CD4-positive, alpha-beta T cell treated with Interleukin-4 for 4 hours (primary cell): ENCODE results near the gene C1QTNF8.

ENCODE experiments used
- DNase-seq: peaks from one replicate; pipeline ENCODE4 v3.0.0-alpha.2; 2020

The C1QTNF8 gene

DNA sequence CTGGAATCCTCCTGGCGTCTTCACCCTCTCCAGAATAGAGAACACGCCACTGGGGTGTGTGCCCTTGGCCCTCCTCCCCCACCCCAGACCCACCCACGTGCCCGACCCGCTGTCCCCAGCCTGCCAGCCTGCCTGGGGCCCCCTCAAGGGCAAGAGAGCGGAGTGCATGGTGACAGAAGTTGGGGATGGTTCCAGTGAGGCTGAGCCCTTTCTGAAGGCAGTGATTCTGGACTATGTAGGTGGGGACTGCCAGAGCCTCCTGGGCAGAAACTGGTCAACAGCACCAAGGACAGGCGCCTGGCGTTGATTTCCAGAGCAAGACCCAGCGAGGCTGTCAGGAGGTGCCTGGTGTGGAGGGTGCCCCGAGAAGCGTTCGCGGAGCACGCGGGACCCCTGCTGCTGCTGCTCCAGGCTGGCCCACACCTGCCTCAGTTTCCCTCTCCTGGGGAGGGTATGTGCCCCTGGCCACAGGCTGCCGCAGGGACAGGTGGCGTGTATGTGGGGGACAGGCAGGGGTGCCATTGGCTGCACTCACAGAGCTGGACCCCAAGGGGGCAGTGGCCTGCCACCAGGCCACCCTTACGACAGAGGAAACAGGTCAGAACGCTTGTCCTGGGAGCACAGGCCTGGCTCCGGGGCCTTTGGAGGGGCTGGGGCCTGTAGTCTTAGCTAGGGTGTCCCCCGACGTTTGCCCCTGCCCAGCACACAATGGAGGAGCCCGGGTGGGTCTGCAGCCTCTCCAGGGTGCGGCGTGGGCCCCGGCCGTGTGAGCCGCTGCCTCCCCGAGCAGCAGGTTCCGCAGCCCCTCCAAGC, 22.3 kb downstream of the C1QTNF8 start:
- DNase-seq, result no peak

DNA sequence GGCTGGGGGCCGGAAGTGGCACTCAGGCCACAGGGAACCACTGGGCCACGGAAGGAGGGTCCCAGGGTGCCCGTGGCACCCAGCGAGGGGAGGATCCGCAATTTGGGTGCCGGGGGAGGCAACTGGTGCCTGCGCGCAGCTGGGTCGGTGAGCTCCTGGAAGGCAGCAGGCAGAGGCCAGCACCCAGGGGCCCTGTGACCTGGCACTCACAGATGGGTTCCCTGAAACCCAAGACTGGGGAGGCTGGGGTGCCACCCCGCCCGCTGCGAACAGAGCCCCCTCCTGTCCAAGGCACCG, 22.8 kb downstream of the C1QTNF8 start:
- DNase-seq, result no peak

DNA sequence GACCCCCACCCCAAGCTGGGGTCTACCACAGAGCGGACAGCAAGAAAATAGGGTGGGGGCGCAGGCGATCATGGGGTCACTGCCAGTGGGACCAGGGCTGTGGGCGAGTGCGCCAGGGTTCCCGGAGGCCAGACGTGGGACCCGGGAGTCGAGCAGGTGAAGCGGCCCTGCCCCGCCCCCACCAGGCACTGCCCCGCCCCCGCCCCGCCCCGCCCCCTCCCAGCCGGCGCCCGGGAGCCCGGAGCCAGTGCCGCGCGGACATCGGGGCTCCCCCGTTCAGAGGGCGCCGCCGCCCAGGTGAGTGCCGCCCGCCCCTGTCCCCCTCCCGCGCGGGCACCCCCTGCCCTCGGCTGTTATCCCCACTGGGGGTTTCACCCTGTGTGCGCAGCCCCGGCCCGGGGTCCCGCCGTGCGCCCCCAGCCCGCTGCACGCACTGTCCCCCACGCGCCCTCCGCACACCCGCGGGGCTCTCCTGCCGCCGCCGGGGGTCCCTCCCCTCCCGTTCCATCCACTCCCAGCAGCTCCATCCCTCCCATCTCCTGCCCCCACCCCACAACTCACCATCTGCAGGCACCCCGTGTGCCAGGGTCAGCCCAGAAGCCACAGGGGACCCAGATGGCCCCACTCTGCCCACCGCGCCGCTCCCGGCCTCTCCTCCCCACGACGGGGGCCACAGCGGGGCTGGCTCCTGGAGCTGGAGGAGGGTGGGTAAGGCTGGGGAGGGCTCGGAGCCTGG, 23.4 kb downstream of the C1QTNF8 start, which contains the start of gene SSTR5:
Gene SSTR5 (plus strand): TSS at position 222 of the 736 bp plus-strand sequence. CDS start 6,122 bp downstream, outside the sequence.
- DNase-seq, result no peak

DNA sequence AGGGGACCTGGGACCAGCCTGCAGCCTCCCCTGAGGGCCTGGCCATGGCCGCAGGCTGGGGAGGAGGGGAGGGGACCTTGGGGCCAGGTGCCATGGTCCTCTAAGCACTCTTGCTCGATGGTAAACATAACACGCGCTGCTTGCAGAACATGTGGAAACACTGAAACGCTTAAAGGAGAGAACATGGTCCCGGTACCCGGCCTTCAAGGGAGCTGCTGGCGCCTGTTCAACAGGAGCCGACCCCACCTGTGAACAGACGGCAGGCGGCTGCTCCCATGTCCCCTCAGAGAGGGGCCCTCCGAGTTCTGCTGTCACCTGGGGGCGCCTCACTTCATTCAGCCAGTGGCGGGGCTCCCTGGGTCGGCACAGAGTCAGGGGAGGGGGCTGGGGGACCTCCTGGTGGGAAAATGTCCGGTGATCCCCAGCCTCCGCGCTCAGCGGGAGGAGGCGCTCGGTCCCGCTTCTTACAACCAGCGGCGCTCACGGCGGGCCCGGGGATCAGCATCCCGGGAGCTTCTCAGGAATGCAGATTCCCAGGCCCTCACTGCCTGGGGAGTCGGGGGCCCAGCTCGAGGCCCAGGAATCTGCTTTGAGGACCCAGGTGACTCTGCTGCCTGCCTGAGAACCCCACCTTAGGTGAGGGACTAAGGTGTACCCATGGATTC, 24.4 kb downstream of the C1QTNF8 start:
- no peak for DNase-seq

DNA sequence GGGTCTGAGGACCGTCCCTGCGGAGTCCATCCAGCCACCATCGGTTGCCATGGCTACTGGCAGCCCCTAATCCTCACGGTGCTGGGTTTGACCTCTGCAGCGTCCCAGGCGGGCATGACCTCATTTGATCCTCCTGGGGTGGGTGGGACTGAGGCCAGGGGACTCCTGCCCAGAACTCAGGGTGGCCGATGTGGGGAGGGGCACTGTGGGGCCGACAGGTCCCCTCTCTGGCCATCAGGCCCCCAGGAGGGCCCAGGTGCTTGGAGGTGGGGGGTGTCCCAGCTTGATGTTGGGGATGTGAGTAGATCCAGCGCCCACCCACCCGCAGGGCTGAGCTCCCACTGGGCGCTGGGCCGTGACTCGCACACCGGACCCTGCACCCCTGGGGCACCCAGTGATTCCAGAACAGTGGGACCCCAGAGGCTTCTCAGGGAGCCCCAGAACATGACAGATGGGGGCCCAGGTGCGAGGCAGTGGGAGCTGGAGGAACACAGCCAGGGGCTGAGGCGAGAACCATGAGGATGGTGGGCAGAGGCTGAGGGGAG, 25.1 kb downstream of the C1QTNF8 start:
- DNase-seq, result no peak

DNA sequence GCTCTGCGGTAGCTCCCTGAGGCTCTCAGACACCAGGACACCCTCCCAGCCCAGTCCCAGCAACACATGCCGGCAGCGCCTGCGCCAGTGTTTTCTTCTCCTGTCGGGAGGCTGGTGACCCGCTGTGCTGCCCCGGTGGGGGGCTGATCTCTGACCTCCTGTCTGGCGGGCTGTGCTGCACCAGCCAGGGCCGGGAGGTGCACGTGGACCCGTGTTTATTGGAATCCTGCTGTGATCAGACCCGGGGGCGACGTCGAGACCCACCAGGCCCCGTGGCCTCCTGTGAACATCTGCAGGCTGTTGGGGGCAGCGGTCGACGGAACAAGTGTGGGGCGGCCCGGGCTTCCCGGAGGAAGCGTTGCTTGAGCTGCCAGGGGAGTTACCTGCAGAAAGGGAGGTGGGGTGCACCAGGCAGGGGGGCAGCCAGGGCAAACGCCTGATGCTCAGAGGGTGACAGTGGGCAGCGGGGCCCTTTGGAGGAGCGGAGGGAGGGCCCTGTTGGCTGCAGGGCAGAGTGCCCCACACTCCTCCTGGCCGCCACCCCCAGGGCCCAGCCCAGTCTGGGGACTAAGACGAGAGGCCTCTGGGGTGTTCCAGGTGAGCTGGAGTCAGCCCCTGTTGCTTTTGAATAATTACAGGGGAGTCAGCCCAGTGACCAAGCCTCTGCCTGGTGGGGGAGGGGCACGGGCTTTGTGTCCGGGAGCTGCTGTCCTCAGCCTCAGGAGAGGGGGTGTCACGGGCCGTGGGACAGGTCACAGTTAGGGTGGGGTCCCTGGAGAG, 25.8 kb downstream of the C1QTNF8 start:
- no peak for DNase-seq

DNA sequence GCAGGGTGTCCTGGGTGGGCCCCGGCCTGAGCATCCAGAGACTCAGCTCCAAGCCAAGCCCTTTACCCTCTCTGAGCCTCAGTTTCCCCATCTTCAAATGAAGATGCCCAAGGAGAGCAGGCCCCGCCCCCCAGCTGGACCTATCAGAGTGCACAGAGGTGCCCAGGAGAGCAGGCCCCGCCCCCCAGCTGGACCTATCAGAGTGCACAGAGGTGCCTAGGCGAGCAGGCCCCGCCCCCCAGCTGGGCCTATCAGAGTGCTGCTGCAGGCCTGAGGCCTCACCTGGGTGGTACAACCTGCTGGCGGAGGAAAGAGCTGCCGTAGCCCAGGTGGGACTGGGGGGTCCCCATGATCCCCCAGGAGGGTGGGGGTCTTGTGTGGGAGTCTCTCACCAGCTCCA, 26.9 kb downstream of the C1QTNF8 start:
- DNase-seq, result no peak

DNA sequence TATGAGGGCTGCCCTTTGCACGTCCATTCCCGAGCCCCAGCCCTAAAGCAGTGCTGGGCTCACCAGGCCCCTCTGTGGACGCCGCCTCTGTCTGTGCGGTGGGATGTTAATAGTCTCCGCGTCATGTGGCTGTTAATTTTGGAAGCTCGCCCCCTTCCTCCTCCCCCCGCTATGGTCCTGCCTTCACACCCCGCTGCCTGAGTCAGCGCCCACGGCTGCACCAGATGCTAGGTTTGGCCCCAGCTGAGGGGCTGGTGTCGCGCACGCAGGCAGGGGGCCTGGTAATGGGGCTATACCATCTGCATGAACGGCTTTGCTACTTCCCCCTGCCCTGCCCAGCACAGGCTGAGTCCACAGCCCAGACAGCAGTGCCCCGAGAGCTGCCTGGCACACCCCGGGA, 27.6 kb downstream of the C1QTNF8 start:
- no peak for DNase-seq

DNA sequence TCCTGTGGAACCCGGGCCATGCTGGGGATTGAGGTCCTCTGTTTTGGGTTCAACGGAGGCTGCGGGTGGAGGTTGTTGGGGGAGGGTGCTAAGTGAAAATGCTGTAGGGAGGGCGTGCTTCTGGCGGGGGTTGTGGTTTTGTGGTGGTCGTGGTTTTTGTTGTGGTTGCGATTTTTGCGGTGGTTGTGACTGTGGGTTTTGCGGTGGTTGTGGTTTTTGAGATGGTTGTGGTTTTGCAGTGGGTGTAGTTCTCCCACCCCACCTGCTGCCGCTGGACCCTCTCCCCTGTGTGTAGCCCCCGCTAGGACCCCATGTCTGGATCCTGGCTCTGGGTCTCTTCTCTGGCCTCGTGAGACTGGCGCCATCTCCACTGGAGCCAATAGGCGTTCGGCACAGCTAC, 28.4 kb downstream of the C1QTNF8 start:
- DNase-seq, result no peak

DNA sequence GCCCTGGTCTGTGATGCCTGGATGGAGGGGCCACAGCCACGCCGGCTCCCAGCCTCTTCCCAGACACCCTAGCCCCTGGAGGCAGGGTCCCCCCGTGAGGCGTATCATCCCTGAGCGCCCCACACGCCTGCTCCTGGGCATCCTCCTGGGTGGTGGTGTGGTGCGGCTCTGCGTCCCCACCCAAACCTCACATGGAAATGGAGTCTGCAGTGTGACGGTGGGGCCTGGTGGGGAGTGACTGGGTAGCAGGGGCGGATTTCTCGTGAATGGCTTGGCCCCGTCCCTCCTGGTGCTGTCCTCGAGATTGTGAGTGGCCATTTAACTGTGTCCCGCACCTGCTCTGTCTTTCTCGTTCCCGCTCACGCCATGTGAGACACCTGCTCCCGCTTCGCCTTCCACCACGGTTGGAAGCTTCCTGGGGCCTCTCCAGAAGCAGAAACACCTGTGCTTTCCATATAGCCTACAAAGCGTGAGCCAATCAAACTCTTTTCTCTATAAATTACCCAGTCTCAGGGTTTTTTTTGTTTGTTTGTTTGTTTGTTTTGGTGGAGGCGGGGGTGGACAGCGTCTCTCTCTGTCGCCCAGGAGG, 29.4 kb downstream of the C1QTNF8 start:
- DNase-seq, result no peak

DNA sequence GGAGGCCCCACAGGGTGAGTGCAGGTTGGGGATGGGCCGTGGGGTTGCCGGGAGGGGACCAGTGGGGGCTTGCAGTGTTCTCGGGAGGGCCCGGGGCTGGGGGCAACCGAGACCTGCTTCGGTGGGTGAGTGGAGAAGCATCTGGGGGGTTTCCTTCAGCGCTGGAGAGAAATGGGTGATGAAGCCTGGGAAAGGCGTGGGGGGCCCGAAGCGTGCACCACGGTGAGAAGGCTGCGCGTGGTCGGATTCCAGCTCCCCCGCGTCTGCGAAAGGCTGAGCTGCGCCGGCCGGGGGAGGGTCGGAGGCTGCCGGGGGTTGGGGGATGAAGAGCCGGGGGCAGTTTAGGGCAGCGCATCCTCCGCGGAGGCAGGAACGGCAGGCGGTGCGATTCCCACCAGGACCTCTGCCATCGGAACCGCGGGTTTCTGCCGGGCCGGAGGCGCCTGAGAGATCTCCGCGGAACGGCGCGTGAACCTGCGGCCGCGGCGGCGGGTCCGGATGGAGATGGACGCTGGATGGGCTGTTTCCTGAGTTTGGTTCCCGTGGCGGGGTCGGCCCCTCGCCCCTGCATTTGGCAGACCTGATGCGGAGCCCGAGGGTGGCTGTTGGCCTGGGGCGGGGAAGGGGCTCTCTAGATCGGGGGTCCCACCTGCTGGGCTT, 30.4 kb downstream of the C1QTNF8 start:
- DNase-seq, result no peak

DNA sequence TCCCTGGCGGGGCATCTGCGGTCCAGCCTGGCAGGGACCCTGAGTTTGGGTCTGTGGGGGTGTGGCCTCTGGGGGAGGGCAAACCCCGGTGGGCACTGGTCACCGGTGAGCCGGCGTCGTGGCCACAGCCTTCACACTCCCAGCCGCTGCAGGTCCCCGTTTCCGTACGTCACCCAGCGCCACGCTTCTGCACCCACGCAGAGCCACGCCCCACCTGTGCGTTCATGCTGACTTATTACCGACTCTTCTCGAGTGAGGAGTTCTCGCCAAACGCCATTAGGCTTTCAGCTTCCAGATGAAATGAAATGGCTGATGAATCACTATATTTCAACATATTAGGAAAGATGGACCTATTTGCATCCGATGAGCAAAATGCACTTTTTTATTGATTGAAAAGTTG, 32.3 kb downstream of the C1QTNF8 start:
- DNase-seq, result no peak

DNA sequence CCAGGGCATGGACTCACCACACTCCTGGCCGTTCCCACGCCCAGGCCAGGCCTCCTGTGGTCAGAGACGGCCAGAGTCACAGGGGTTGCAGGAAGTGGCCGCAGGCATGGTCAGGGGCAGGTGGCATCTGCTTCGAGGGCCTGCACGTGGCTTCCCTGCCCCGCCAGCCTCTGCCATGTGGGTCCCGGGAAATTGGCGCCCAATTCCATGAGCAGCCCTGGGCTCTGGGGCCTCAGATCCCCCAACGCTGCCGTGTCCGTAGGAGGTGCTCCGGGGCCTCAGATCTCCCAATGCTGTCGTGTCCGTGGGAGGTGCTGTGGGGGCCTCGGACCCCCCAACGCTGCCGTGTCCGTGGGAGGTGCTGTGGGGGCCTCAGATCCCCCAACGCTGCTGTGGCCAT, 33.1 kb downstream of the C1QTNF8 start:
- DNase-seq, result no peak

DNA sequence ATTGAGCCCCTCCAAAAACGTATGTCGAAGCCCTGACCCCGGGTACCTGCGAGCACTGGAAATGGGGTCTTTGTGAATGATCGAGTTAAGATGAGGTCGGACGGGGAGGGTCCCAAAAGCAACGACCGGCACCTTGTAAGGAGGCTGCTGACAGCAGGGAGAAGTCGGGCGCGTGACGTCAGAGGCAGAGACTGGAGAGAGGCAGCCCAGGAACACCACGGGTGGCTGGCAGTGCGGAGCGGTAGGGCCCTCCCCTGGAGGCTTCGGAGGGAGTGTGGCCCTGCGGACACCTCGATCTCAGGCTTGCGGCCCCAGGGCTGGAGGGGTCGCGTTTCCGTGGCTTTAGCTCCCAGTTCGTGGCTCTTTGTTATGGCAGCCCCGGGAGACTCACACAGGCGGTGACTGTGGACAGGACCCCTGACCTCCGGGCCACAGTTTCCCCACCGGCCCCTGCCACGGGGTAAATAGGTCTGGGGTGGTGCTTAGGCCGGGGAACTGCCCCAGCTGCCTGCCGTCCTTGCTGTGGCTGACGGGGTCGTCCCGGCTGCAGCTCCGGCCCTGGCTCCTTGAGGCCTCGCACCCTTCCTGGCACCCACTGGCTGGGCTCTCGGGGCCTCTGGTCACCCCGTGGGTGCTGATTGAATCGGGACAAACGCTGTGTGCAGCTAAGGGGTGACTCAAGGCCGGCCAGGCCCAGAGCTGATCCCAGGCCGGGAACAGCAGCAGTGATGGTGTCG, 34.1 kb downstream of the C1QTNF8 start:
- no peak for DNase-seq

DNA sequence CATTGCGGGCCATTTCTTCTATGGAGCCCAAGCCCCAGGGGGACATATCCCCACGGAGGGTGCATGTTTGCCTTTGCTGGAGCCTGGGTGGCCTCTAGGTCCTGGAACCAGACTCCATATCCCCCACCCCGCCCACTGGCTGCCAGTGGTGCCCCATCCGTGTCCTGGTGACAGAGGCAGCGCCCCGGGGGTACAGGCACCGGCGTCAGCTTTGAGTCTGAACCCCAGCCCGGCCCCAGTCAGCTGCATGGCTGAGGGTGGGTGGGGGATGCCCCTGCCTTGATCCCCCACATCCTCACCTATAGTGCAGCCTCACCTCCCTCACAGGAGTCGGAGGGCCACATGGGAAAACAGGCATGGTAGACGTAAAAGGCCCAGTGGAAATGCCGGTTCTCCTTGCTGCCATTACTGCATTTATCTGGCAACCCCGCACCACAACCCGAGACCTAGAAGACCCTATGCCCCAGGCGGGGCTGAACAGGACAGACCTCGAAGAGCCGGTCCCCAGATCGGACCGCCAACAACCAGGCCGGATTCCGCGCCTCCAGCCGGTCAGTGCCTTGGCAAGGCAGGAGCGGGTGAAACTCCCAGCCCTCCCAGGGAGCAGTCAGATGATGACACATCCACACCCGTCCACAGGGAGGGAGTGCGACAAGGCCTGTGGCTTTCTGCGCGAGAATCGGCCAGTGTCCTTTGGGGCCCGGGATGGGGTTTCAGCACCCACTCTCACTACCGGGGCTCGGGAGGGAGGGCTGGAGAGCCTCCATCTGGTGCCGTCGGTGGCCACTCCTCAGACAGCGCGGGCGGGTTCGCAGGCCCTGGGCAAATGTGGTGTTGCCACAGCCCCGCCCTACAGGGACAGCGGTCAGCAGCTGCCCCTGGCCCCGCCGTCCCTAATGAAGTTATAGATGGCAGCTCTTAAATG, 35.4 kb downstream of the C1QTNF8 start:
- DNase-seq, result no peak

DNA sequence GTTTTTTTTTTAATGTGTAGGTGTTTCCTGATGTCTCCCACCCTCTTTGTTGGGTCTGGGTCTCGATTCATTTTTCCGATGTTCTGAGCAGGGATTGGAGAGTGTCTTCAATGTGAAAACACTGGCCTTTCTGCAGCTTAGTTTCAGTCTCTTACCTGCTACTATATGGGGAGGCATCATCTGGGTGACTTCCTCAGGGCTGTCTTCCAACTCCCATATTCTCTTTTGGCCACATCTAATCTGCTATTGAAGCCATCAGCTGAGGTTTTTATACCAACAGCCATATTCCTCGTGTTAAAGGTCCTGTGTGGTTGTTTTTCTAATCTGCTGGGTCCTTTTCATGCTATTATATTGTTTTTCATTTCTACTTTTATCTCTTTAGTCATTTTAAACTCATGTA, 36.7 kb downstream of the C1QTNF8 start:
- no peak for DNase-seq

DNA sequence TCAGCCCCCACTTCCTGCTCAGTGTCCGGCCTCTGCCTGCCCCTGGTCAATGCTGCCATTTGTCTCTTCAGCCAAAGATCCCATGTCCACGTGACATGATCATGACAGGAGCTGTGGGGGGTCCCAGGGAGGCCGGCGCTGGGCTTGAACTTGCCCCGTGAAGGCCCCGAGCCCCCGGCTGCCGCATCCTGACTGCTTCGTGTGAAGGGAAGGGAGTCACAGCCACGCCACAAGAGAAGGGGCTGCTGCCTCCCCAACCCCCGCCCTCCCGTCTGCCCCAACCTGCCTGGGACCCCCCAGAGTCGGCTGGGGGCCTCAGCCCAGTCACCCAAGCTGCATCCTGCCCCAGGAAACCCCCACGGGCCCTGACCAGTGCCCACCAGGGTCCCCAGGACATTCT, 37.8 kb downstream of the C1QTNF8 start:
- DNase-seq, result no peak

DNA sequence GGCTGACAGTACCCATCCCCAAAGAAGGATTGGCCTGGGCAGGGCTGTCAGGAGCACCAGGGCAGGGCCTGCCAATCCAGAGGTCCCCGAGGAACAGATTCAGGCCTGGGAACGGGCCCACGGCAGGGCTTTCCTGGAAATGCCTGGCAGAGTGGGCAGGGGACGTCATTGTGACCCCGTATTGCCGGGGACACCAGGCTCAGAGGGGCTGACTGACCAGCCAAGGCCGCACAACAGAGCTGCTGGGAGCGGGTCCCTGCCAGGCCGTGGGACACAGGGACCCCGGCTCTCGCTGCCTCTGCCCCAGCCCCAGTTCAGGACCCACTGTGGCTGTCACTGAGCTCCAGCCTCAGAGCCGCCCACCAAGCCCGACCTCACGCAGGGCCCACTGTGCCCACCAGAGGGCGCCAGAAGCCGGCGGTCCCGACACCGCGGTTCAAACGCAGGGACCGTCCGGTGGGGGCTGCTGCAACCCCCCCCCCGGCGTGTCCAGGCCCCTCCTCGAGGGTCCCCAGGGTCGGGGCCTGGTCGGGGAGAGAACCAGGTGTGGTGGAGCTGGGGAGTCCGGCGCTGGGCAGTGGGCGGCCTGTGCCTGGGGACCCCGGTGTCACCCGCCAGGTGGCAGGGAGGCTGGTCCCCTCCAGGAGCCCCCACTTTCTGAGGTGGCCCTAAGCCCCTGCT, 38.7 kb downstream of the C1QTNF8 start:
- peak; percentile 20 for DNase-seq

DNA sequence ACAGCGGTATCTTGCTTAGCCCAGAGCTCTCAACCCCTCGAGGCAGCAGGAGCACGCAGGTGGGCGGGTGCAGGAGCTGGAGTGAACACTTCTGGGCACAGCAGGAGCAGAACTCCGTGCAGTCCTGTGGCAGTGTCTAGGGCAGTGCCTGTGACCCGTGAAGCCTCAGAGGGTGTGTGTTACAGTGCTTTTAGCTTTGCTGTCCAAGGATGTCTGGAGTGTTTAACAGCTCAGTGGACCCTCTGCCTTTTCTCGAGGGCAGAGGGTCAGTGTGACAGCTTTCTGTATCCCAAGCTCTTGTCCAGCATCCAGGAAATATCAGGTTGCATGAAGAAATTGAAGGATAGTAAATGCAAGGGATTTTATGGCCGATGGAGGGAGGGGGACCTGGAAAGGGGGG, 39.8 kb downstream of the C1QTNF8 start:
- no peak for DNase-seq

DNA sequence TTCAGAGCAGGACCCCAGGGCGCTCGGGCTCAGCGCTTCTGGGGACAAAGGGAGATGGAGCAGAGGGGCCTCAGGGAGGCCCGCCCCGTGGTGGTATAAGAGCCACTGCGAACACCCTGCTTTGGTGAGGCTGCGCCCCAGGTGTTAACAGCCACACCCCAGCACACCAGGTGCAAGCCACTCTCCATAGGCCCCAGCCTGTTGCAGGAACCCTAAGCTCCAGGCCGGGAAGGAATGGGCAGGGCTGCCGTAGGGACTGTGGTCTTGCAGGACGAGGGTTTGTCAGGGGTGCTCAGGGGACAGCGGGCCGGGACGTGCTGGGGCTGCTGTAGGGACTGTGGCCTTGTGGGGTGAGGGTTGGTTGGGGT, 40.5 kb downstream of the C1QTNF8 start:
- DNase-seq, result no peak
